GM18517 (cell line): Measurements from ENCODE around the gene TNK1.

ENCODE experiments used
- ATAC-seq: cut with Tn5 transposase; IDR thresholded peaks from one replicate; pipeline ENCODE4 v1.9.1; 2021; ENCODE audit warnings: mild to moderate bottlenecking, moderate library complexity; ENCODE audit not compliant: unreplicated experiment

The TNK1 gene

DNA sequence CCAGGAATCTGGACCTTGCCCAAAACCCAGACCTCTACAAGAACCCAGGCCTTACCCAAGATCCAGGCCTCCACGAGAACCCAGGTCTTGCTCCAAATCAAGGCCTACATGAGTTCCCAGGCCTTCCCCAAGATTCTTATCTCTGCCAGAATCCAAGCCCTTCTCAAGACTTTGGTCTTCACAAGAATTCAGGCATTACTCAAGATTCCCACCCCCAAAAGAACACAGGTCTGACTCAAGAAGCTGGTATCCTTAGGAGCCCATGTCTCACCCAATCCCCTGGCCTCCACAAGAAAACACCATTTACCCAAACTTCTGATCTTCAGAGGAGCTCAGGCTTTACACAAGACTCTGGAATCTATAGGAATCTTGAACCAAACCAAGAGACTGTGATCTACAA lies 50.3 kb downstream of the TNK1 start:
- ATAC-seq: no peak

GRCh38 chr17:7432296-7432695 lies 51.4 kb downstream of the TNK1 start:
- no peak for ATAC-seq

GRCh38 chr17:7435676-7436555 lies 55.0 kb downstream of the TNK1 start:
- no peak for ATAC-seq

- no peak for ATAC-seq
Observed at GRCh38 chr17:7436556-7437368, 55.9 kb downstream of the TNK1 start.

DNA sequence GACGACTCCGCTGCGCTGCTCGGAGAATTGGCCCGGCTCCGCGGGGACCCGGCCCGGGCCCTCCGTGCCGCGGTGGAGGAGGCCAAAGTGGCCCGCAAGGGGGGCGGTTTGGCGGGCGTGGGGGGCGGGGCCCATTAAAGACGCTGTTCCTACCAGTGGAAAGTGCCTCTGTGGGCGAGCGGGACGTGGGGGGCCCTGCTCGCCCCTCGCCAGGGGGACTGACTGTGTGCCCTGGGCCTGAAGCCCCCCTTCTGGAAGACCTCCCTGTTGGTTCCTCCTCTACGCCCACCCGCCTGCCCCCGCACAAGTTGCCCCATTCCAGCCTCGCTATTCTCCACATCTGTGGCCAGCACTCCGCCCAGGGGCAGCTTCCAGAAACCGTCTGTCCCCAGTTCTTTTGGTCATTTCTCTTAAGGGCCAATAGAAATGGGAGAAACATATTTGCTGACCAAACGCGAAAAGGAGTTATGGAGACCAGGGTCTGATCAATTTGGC lies 56.5 kb downstream of the TNK1 start:
- ATAC-seq: no peak

DNA sequence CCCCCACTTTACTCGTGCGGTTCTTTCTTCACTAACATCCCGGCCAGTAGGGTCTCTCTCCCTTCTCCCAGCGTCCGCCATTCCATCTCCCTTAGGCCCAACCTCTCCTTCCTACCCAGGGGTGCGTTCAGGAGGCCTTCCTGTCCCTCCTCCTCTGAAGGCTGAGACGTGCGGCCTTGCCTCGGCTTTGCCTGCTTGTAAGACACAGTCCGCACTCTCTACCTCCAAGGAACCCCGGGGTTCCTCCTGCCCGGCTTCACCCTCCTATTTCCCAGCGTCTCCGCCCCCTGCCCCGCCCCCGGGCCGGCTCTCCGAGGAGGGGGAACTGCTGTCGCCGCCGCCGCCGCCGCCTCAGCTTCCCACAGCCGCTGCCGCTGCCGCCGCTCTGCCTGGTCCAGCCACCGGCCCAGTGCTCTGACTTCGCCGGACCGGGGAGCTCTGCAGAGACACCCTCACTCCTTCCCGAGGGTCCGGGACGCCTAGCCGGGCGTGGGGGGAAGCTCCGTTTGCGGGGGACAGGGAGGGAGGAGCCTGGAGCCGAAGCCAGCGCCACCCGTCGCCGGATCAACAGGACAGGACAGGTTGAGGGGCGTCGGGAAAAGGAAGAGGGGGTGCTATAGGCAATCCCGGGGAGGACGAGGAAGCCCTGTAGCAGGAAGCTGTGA lies 57.2 kb downstream of the TNK1 start:
- ATAC-seq: no peak

DNA sequence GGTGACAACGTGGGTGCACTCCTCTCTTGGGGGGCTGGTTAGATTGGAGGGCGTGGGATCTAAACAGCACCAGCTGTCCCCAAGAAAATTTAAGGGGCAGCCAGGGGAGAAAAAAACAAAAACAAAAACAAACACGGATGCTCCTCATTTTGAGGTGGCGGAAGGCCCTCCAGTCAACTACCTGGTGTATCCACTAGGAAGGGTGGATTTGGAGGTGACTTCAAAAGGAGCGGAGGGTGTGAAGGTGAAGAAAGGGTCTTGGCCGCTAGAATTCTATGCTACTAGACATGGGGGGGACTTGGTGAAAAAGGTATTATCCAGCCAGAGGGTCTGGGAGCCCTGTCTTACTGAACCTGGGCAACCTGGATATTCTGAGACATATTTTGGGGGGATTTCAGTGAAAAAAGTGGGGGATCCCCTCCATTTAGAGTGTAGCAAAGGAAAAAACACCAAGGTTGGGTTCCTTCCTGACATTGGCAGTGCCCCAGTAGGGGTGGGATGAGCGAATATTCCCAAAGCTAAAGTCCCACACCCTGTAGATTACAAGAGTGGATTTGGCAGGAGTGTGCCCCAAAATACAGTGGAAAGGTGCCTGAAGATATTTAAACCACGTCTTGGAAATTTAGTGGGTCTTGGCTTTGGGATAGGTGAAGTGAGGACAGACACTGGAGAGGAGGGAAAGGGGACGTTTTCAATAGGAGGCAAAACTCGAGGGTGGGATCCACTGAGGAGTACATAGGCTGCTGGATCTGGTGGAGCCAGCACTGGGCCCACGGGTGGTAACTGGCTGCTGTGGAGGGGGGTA lies 58.0 kb downstream of the TNK1 start:
- ATAC-seq: no peak
